LoVo (cell line): ENCODE results near the gene FRK.
"Not testable (repeated sequence)": the region's sequence is repeated elsewhere in the genome, so short reads cannot be mapped to it uniquely, and the experiment has no call there.

ENCODE experiments used
- DNase-seq: peaks from one replicate; pipeline ENCODE4 v3.0.0-alpha.2; 2016; ENCODE audit warnings: low spot score

FRK gene

DNA sequence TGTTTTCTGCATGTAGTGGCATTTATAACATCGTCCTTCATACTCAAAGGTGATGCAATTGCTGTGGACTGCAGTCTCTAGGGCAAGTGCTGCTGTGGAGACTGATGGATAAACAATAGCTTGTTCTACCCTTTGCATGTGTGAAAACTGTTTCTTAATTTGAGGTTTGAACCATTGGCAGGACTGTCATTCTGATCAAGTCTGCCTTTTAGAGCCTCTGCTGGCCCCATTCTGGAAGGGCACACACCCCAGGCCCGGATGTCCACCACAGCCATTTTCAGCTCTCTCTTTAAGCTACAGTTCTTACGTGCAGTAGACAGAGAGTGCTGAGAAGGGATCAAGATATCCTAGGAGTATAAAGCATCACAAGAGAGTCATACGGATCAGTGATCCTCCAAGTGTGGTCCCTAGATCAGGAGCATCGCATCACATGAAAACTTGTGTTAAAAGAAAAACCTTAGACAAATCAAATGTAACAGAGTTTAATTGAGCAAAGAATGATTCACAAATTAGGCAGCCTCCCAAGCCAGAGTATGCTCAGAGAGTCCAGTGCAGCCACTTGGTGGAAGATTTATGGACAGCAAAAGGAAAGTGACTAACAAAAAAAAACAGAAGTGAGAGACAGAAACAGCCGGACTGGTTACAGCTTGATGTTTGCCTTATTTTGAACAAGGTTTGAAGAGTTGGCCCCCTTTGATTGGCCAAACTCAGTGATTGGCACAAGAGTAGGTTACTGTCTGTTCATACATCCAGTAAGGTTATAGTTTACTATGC is 52.0 kb downstream of the FRK start:
- no peak for DNase-seq

- no peak for DNase-seq
Observed at GRCh38 chr6:116004841-116005815, 55.6 kb downstream of the FRK start.

GRCh38 chr6:116003668-116004067 is 57.0 kb downstream of the FRK start:
- no peak for DNase-seq

GRCh38 chr6:116002756-116003155 is 57.9 kb downstream of the FRK start:
- DNase-seq, result no peak

DNA sequence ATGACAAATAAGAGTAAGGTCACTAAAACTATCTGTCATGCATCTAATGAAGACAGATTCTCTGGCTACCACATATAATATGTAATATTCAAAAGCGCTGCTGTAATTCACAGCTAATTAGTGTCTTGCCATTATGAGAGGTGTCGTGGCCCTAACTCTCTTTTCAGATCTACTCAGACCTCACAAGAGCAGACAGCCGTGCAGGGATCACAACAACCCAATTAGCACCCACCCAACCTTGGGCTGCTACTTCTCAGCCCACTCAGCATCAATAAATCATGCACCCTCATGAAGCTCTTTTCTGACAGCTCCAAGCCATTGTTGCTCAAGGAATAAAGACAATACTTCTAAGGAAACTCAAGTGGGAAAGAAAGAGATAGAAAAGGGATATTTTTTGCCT is 61.5 kb downstream of the FRK start:
- DNase-seq, result no peak

GRCh38 chr6:115997990-115998585 is 62.6 kb downstream of the FRK start:
- no peak for DNase-seq

DNA sequence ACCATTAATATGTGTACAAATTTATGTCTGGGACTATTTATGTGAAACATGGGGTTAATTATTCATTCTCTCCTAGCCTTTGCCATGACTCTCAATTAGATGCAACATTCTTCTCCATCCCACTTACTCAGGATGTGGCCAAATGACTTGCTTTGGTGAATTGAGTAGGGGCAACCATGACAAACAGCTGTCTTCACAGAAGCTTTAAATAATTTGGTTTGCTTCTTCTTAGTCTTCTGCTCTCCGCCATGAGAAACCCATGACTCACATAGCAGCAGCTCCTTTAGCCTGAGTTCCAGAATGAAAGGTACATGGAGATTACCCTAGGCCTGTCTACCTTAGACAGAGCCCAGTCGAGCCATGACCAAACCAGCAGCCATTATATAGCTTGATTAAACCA is 74.7 kb downstream of the FRK start:
- no peak for DNase-seq

- no peak for DNase-seq
Observed at GRCh38 chr6:115984809-115985208, 75.9 kb downstream of the FRK start.

- DNase-seq, result no peak
Observed at GRCh38 chr6:115983998-115984397, 76.7 kb downstream of the FRK start.

DNA sequence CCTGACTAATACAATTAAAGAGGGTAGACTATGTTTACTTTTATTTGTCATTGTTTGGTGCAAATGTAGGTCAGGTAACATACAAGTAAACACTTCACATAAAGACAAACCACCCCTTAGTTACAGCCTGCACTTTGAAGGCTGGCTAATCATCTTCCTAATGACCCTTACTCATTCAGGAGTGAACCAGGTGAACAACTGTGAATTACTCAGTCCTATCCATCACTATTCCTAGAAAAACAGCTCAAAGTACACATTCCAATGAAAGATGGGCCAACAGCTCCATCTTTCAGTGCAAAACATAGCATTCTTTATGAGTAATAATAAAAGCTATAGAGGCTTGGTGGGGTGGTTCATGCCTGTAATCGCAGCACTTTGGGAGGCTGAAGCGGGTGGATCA is 78.2 kb downstream of the FRK start:
- DNase-seq, result no peak

DNA sequence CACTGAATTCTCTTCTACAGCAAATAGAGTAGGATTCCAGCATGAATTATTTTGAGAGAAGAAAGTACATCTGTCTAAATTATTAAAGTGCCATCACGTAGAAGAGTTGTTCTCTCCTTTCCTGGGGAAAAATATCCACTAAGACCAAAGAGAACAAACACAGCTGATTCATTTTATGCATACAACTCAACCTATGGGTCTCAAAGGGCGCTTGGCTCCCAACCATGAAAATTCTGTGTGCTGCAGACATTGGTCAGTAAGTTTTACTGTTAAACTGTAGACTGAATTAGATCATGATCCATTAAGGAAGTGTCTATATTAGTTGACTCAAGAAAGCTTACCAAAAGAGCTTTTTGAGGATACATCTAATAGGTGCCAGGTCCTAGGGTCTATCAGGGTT is 83.5 kb downstream of the FRK start:
- DNase-seq, result no peak

DNA sequence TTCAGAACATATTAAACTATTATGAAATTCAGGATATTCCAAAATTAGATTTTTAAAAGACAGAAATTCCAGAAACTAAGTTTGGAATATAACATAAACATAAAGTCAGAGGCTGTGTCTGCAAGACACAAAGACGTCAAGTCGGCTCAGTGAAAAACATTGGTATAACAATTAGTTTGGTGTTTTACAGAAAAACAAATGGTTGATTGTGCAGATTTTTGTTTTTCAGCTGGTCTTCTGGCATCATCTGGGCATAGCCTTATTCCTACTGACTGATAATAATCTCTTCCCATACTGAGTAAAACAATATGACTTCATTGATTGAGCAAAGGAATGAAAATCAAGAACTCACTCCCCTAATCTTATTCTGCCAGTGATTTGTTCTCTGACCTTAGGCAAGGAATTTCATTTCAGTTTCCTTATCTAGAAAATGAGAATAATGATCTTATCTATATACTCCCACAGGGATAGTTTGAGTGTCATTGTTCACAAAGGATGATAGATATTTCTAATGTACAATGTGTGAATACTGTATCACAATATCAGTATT is 84.3 kb downstream of the FRK start:
- DNase-seq, result no peak

GRCh38 chr6:115972679-115973078 is 88.0 kb downstream of the FRK start:
- no peak for DNase-seq

- no peak for DNase-seq
Observed at GRCh38 chr6:115971785-115972184, 88.9 kb downstream of the FRK start.

- DNase-seq, result no peak
Observed at GRCh38 chr6:115969930-115970273, 90.8 kb downstream of the FRK start.

- no peak for DNase-seq
Observed at GRCh38 chr6:115969207-115969929, 91.3 kb downstream of the FRK start.

DNA sequence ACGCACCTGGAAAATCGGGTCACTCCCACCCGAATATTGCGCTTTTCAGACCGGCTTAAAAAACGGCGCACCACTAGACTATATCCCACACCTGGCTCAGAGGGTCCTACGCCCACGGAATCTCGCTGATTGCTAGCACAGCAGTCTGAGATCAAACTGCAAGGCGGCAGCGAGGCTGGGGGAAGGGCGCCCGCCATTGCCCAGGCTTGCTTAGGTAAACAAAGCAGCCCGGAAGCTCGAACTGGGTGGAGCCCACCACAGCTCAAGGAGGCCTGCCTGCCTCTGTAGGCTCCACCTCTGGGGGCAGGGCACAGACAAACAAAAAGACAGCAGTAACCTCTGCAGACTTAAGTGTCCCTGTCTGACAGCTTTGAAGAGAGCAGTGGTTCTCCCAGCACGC is 100.4 kb downstream of the FRK start:
- not testable (repeated sequence) for DNase-seq

DNA sequence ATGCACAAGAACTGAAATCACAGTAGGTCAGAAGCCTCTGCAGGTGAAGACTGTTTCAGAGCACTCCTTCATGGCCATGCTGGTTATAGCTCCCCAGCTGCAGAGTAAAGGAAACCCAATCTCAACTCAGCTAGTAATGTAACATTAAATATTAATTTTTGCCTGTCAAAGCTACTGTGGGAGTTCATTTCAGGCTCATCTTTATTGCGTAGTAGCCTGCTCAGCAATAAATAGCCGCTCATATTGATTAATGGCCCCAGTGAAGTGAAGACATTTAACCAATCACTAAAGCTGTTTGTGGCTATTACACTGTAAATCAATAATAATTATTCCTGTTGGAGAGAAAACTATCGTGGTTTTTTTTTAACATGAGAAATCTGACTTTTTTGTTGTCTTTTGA is 101.7 kb downstream of the FRK start:
- DNase-seq, result no peak

- DNase-seq, result no peak
Observed at GRCh38 chr6:115954740-115955139, 106.0 kb downstream of the FRK start.

- DNase-seq, result no peak
Observed at GRCh38 chr6:115948751-115949150, 111.9 kb downstream of the FRK start.

GRCh38 chr6:115947966-115948541 is 112.6 kb downstream of the FRK start:
- no peak for DNase-seq

GRCh38 chr6:115945812-115946211 is 114.9 kb downstream of the FRK start:
- DNase-seq, result no peak
